ELF-1 (cell line): ENCODE data around the gene EIF4H.
"Not testable (repeated sequence)": the region's sequence is repeated elsewhere in the genome, so short reads cannot be mapped to it uniquely, and the experiment has no call there.

Experiments
- DNase-seq: peaks from one replicate; pipeline ENCODE4 v3.0.0-alpha.2; 2016; ENCODE audit warnings: low read depth, low spot score

The EIF4H gene

GRCh38 chr7:74223711-74224510 lies 49.8 kb downstream of the EIF4H start:
- no peak for DNase-seq

- no peak for DNase-seq
Measured at GRCh38 chr7:74224511-74224832, 50.3 kb downstream of the EIF4H start.

GRCh38 chr7:74224907-74225306 lies 50.8 kb downstream of the EIF4H start:
- not testable (repeated sequence) for DNase-seq

- no peak for DNase-seq
Measured at GRCh38 chr7:74225400-74225799, 51.2 kb downstream of the EIF4H start.

- no peak for DNase-seq
Measured at GRCh38 chr7:74226633-74227032, 52.5 kb downstream of the EIF4H start.

DNA sequence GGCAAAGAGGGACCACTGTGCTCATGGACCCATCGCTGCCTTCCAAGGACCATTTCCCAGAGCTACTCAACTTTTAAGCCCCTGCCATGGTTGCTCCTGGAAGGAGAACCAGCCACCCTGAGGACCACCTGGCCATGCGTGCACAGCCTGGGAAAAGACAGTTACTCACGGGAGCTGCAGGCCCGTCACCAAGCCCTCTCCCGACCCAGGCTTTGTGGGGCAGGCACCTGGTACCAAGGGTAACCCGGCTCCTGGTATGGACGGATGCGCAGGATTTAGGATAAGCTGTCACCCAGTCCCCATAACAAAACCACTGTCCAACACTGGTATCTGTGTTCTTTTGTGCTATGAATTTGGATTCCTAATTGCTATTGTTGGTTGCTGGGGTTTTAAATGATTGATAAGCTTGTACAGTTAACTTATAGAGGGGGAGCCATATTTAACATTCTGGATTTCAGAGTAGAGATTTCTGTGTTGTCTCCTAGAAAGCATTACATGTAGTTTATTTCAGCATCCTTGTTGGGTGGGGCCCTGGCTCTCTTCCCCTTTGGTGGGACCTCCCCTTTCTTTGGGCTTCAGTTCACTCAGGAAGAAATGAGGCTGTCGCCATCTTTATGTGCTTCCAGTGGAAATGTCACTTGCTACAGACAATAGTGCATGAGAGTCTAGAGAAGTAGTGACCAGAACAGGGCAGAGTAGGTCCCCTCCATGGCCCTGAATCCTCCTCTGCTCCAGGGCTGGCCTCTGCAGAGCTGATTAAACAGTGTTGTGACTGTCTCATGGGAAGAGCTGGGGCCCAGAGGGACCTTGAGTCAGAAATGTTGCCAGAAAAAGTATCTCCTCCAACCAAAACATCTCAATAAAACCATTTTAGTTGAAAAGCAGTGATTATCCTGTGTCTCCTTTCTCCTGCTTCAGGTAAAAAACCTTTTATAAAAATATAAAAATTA lies 55.1 kb downstream of the EIF4H start:
- no peak for DNase-seq

- no peak for DNase-seq
Measured at GRCh38 chr7:74230446-74231231, 56.5 kb downstream of the EIF4H start.

- DNase-seq: no peak
Measured at GRCh38 chr7:74231232-74231590, 57.1 kb downstream of the EIF4H start.

DNA sequence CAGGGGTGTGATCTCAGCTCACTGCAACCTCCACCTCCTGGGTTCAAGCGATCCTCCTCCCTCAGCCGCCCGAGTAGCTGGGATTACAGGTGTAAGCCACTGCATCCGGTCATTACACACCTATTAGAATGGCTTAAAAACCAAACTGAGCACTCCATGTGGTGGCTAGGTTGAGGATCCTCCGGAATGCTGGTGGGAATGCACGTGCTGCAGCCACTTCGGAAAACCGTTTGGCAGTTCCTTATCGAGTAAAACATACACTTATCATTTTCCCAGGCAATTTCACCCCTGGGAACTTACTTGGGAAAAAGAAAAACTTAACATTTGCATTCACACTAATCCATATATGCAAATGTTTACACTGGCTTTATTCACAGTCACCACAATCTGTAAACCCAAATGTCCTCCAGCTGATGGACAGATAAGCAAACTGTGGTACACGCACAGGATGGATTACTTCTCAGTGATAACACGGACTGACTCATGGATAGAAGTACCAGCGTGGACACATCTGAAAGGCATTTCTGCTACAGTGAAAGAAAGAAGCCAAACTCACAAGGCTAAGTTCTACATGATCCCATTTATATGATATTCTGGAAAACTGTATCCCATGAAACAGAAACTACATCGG lies 59.6 kb downstream of the EIF4H start:
- no peak for DNase-seq

DNA sequence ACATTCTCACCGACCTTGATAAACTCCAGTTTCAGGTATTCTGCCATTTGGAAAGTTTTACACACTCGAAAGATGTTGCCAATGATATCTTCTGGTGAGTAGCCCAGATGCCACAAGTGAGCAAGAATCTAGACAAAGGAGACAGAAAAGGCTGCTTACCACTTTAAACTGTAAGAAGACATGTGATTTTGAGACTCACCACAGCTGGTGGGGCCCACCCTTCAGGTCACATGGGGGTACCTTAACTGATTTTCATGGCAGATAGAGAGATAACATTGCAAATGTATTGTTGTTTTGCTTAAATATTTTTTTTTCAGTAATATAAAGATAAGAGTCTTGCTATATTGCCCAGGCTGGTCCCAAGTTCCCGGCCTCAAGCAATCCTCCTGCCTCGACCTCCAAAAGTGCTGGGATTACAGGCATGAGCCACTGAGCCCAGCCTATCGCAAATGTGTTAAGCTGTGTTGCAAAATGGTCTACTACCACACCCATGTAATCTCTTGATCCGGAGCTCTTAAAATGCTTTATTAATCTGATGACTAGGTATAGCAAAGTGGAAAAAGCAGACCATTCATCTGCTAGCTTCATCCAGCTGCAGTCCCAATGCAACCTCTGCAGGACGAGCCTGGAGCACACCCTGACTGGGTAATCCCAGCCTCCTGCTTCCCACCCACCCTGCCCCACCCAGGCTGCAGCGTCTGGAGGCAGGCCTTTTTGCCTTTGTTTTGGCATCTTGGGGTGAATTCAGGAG lies 61.5 kb downstream of the EIF4H start:
- DNase-seq: no peak

GRCh38 chr7:74236284-74236683 lies 62.1 kb downstream of the EIF4H start:
- no peak for DNase-seq

- no peak for DNase-seq
Measured at GRCh38 chr7:74240482-74240881, 66.3 kb downstream of the EIF4H start.

DNA sequence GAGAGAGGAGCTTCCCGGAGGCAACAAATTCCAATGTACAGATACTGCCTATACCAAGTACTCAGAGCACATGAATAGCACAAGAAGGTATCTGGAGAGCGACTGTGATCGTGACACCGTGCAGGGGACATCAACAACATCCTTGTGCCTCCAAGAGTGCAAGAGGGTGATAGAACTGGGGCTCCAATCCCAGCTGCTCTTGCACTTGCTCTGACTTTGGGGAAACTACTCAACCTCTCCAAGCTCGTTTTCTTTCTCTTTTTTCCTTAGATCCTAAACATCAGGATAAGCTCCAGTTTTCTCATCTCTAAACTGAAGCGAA lies 67.9 kb downstream of the EIF4H start:
- no peak for DNase-seq

DNA sequence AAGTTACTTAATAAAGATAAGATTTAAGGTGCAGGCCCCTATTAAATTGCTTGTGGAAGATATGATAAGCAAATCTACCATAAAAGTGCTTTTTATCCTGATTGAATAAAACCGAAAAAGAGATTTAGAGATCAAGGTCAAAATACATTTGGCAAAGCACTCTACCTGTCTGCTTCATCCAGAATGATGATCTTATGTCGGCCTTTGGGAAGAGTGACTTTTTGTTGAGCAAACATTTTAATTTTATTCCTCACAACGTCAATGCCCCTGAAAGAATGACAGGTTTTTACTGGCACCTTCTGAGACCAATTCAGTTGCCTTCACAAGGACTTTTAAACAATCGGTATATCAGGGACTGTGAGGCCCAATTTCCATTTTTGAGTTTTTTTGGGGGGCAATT lies 72.3 kb downstream of the EIF4H start:
- DNase-seq: no peak
